Kidney epithelial cell (primary cell): Measurements from ENCODE around the gene CYTH4. TPM values are rescaled to one million over a fixed set of nuclear protein-coding genes. Genes with fewer than 3 reads are reported as not detected.

Experiments used
- DNase-seq: peaks from one replicate; pipeline ENCODE4 v3.0.0-alpha.2; 2010; ENCODE audit warnings: low read depth
- H3K27me3 ChIP-seq: 2 replicates; pipeline ENCODE4 v1.6.0; 2011; ENCODE audit warnings: low read length; ENCODE audit not compliant: control insufficient read depth, insufficient read depth
- H3K36me3 ChIP-seq: 2 replicates; pipeline ENCODE4 v1.5.1; 2011; ENCODE audit warnings: low read length; ENCODE audit not compliant: control insufficient read depth, insufficient read depth
- H3K4me3 ChIP-seq: 2 replicates; pipeline ENCODE4 v1.5.1; 2011; ENCODE audit warnings: low read depth, mild to moderate bottlenecking, control low read depth, low read length
- total RNA-seq: library from RNA; depleted of rRNA; stranded (reverse); fragments of >200 nt; gene quantifications from 2 replicates; pipeline ENCODE4 v1.2.3, GENCODE V29; 2015
- TF ChIP-seq, protein P1 (sequence below): IDR thresholded peaks from 2 replicates; pipeline ENCODE4 v1.5.1; 2011; ENCODE audit warnings: mild to moderate bottlenecking, moderate library complexity, low read length, control low read depth, inconsistent platforms; ENCODE audit not compliant: insufficient read depth, poor library complexity, severe bottlenecking

CYTH4 gene
- total RNA-seq, 1 donor from 2014 or later: not detected

DNA sequence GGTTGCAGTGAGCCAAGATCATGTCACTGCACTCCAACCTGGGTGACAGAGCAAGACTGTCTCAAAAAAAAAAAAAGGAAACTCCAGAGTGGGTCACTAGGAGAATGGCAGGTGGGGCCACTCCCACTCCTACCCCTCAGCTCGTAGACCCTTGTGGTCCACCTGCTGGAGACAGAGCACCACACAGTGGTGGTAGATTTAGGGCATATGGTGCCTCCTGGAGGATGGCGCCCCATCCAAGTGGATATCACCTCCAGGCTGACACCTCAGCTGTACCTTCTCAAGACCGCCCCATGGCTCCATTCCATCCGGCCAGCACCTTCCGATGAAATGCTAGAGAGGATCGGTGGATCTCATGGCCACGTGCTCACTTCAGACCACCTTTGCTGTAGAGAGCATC lies 6.2 kb downstream of the CYTH4 start:
- no peaks in the 10 kb centered on the region for H3K27me3 ChIP-seq

DNA sequence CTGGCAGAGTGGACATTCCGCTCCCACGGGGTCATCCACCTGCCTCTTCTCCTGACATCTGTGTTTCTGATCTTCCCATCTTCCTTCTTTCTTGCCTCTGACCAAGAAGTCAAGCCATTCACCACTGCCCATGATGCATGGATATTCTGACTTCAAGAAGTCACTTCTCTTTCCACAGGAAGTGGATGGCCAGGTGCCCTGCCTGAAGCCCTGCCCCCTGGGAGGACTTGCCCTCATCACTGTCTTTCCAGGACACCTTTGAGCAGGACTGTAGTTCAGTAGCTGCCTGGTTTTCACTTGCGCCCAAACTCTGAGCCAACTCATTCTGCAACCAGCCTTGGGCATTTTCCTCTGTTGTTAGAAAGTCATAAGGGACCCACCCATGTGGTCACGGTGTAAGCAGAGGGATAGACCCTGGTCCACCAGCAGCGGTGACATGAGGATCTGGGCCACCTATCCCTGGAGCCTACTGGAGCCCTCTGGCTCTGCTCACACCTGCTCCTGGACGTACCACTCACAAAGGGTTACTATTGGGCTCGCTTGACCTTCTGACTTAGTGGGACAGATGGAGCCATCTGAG lies 6.9 kb downstream of the CYTH4 start:
- H3K4me3 ChIP-seq: no peak overlapping the region
- TF ChIP-seq, protein P1, sequence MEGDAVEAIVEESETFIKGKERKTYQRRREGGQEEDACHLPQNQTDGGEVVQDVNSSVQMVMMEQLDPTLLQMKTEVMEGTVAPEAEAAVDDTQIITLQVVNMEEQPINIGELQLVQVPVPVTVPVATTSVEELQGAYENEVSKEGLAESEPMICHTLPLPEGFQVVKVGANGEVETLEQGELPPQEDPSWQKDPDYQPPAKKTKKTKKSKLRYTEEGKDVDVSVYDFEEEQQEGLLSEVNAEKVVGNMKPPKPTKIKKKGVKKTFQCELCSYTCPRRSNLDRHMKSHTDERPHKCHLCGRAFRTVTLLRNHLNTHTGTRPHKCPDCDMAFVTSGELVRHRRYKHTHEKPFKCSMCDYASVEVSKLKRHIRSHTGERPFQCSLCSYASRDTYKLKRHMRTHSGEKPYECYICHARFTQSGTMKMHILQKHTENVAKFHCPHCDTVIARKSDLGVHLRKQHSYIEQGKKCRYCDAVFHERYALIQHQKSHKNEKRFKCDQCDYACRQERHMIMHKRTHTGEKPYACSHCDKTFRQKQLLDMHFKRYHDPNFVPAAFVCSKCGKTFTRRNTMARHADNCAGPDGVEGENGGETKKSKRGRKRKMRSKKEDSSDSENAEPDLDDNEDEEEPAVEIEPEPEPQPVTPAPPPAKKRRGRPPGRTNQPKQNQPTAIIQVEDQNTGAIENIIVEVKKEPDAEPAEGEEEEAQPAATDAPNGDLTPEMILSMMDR: no peak
- H3K27me3 ChIP-seq: no peaks in the 10 kb centered on the region
- no peak for DNase-seq
- H3K36me3 ChIP-seq: no peaks in the 10 kb centered on the region

More for the DNA sequence above, 6.2 kb downstream of the CYTH4 start:
- no peak overlapping the region for H3K4me3 ChIP-seq
- TF ChIP-seq, protein P1: no peak
- DNase-seq: no peak
- H3K36me3 ChIP-seq: no peaks in the 10 kb centered on the region

DNA sequence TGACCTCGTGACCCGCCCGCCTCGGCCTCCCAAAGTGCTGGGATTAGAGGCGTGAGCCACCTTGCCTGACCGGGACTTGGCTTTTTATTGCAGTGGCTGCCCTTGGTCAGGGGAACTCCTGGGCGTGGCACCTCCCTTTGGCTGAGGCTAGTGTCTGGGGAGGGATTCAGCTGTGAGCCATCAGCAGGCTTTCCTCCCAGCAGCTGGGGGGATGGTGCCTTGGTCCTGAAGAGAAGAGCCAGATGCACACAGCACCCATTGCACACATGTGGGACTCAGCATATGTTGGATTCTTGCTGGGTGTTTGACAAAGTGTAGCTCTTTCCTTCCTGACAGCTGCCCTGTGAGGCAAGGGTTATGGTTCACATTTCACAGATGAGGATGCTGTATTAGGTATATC lies 8.4 kb downstream of the CYTH4 start:
- TF ChIP-seq, protein P1: no peak
- Histone ChIP-seq H3K36me3 (no peaks in the 10 kb centered on the region), H3K27me3 (no peaks in the 10 kb centered on the region), H3K4me3 (no peak overlapping the region)
- no peak for DNase-seq

DNA sequence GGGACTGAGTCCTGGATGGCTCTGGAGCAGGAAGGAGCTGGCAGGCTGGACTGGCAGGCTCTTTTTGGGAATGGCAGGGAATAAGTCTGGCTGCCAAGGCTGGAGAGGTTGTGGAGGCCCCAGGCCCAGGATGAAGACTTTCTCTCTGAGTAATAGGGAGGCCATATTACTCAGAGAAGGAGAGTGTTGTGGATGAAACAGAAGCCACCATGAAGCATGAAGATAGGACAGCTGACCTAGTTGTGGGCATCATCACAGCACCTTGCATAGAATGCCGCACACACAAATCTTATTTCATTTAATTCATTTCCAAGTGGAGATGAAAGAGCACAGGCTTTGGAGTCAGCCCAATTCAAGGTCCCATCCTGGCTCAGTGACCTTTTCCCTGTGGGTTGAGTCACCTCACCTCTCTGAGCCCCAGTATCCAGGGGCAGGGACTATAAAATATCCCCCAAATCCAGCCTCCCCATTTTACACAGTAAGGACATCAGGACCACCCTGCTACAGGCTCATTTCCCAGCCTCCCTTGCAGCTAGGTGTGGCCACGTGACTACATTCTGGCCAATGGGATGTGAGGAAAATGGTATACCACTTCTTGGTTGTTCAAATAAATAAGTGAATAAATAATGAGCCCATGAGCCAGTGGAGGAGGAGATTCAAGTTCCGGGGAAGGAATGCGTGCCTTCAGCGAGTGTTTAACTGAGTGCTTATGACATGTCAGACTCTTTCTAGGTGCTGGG lies 9.4 kb downstream of the CYTH4 start:
- TF ChIP-seq, protein P1: no peak
- no peak overlapping the region for H3K4me3 ChIP-seq
- H3K36me3 ChIP-seq: no peaks in the 10 kb centered on the region
- DNase-seq: no peak
- no peaks in the 10 kb centered on the region for H3K27me3 ChIP-seq

DNA sequence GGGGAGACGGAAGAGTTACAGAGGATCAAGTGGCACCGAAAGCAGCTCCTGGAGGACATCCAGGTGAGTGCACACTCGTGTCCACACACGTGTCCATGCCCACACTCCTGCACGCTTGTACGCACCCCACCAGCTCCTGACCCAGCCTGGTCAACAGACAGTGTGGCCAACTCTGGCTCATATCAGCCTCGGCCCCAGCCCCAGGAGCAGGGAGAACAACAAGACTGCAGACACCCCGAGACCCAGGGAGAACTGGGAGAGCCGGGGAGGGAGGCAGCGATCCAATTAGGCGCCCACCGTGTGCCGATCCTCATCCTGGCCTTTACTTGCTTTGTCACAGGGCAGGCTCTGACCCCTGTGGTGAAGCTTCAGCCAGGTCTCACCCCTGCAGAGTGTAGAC lies 10.3 kb downstream of the CYTH4 start:
- DNase-seq: no peak
- TF ChIP-seq, protein P1: no peak
- Histone ChIP-seq H3K36me3 (no peaks in the 10 kb centered on the region), H3K4me3 (no peak overlapping the region), H3K27me3 (no peaks in the 10 kb centered on the region)
